Stomach smooth muscle (tissue), 2 donors: Measurements from ENCODE around the gene MAP4K2.

Experiments
- H3K27ac ChIP-seq: one replicate; pipeline ENCODE4 v1.7.0; 2013; ENCODE audit warnings: mild to moderate bottlenecking, low read length, inconsistent platforms
- H3K27me3 ChIP-seq, 2 donors: one replicate each; pipeline ENCODE4 v1.7.0; 2013; ENCODE audit warnings: low read length in 2 of 2; ENCODE audit not compliant: insufficient read depth in 2 of 2, control insufficient read depth in 1 of 2
- H3K36me3 ChIP-seq, 2 donors: one replicate each; pipeline ENCODE4 v1.7.0; 2013; ENCODE audit warnings: low read length in 2 of 2; ENCODE audit not compliant: control insufficient read depth in 2 of 2, insufficient read depth in 2 of 2
- H3K4me1 ChIP-seq: one replicate; pipeline ENCODE4 v1.7.0; 2013; ENCODE audit warnings: low read length; ENCODE audit not compliant: control insufficient read depth, insufficient read depth
- H3K4me3 ChIP-seq, 2 donors: one replicate each; pipeline ENCODE4 v1.7.0; 2013; ENCODE audit warnings: low read length in 2 of 2
- H3K9ac ChIP-seq, 2 donors: one replicate each; pipeline ENCODE4 v1.7.0; 2013; ENCODE audit warnings: low read length in 2 of 2, mild to moderate bottlenecking in 1 of 2
- H3K9me3 ChIP-seq, 2 donors: one replicate each; pipeline ENCODE4 v1.7.0; 2013; ENCODE audit warnings: low read length in 2 of 2; ENCODE audit not compliant: control insufficient read depth in 2 of 2
- donor health status: healthy.
- donor health status: Pancreatic carcinoma.

MAP4K2 gene

DNA sequence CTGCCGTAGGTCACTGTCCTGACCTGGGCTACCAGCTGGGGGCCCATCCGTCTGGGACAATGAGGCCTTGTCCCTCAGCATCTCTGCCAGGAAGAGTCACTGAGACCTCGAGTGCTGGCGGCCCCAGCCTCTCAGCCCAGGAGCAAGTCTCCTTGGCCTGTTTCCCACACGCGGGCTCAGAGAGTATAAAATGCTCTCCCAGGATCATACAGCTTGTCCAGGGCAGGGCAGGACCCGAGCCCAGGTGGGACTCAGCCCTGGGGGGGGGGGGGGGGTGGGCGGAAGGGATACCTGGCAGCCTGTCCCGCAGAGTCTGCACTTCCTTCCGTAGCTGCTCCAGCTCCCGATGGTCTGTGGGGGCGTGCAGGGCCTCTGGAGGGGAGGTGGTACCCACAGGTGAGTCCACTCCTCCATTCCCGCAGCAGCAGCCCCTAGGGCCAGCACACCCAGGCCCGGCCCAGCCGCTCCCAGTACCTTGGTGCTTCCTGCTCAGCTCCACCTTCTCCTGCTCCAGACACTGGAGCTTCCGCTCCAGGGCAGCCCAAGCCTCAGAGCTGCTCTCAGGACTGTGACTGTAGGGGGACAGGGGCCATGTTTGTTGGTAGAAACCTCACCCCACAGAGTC, 33.5 kb upstream of the MAP4K2 start:
- Histone ChIP-seq H3K9ac (no peak overlapping the region), H3K4me3 (no peak overlapping the region), H3K27ac (no peak overlapping the region), H3K27me3 (no peaks in the 10 kb centered on the region), H3K36me3 (no peaks in the 10 kb centered on the region), H3K9me3 (no peaks in the 10 kb centered on the region), H3K4me1 (no peaks in the 10 kb centered on the region)

DNA sequence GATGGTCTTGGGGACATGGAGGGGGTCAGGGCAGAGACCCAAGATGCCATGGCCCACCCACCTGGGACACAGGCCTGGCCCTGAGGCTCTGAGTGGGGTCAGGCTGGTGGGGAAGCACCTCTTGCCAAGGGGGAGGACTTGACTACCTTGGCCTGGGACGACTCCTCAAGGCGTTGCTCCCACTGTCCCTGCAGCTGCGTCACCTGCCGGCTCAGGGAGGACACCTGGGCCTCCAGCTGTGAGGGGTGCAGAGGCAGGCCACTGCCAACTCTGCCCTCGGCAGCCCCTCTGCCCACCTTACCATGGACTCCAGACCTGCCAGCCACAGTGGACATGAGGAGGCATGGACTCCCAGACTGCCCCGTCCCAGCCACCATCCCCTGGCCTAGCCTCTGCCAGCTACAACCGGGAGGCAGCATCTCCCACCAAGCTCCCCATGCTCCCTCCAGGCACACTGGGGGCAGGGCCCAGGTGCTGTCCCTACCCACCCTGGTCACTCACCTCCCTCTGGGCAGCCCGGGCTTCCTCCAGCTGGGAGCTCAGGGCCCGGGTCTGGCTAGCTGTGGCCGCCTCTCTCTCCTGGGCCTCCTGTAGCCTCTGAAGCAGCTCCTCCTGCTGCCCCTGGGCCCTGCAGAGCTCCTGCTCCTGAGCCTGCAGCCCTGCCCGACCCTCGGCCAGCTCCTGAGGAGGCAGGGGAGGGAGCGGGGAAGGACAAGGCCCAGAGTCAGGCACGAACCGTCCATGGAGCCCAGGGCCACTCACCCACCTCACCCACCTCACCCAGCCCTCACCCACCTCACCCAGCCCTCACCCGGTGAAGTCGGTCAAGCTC, 32.8 kb upstream of the MAP4K2 start:
- Histone ChIP-seq H3K4me3 (no peak overlapping the region), H3K4me1 (no peaks in the 10 kb centered on the region), H3K36me3 (no peaks in the 10 kb centered on the region), H3K9ac (no peak overlapping the region), H3K27ac (no peak overlapping the region), H3K27me3 (no peaks in the 10 kb centered on the region), H3K9me3 (no peaks in the 10 kb centered on the region)

DNA sequence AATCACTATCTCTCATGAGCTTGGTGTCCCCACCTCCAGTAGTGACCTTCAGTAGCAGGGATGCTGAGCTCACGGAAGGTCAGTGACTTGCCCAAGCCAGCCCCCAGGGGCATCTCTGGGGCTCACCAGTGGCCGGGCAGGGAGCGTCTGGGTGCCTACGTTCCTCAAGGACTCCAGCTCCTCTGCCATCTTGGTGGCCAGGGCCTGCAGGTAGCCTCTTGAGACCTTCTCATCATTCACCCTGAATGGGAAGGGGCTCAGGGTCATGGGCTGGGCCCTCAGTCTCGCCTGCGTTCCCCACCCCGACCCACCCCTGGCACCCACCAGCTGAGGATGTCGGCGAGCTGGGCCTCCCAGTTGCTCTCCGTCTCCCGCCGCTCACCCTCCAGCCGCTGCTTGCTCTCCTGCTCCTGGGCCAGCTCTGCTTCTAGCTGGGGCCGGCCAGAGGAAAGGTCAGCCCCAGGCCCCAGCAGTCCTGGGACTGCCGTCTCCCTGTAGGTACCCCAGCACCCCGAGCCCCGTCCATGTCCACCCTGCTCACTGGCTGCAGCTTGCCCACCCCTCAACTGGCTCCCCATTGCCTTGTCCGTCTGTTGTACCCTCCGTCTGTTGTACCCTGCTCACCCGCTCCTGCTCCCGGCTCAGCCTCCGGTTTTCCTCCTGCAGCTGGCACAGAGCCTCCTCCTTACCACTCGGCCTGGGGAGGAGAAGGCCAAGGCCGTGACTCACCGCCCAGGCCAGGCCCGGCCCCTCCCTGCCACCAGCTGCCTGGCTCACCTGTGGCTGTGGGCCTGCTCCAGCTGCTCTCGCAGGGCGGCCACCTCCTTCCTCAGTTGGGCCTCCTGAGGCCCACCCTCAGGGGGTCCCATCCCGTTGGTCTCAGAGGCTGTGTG, 32.0 kb upstream of the MAP4K2 start:
- Histone ChIP-seq H3K9me3 (no peaks in the 10 kb centered on the region), H3K4me1 (no peaks in the 10 kb centered on the region), H3K27ac (no peak overlapping the region), H3K36me3 (no peaks in the 10 kb centered on the region), H3K9ac (no peak overlapping the region), H3K4me3 (no peak overlapping the region), H3K27me3 (no peaks in the 10 kb centered on the region)

DNA sequence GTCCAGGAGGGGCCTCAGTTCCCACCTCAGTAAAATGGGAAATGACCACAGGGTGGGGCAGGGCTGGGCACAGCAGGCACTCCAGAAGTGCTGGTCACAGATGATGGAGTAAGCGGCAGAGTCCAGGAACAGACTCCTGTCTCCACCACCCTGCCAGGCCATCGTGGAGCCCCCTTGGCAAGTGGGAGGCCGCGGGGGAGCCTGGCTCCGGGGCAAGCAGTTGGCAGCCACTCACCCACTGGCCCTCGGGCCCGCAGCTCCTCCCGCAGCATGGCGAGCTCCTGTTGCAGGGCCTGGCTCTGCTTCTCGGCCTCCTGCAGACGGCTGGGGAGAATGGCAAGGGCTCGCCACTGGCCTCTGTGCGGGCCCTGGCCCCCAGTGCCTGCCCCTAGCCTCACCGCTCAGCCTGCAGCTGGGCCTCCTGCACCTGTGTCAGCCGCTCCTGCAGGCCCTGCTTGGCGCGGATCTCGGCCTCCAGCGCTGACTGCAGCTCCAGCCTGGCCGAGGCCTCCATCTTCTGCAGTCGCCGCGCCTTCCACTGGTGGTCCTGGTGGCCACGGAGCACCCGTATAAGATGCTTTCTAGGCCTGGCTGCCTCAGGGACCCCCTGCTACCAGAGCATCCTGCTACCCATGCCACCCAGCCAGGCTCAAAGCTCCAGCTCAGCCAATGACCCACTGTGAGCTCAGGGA, 31.2 kb upstream of the MAP4K2 start:
- Histone ChIP-seq H3K9ac (no peak overlapping the region), H3K9me3 (no peaks in the 10 kb centered on the region), H3K4me1 (no peaks in the 10 kb centered on the region), H3K36me3 (no peaks in the 10 kb centered on the region), H3K27ac (no peak overlapping the region), H3K27me3 (no peaks in the 10 kb centered on the region), H3K4me3 (no peak overlapping the region)

DNA sequence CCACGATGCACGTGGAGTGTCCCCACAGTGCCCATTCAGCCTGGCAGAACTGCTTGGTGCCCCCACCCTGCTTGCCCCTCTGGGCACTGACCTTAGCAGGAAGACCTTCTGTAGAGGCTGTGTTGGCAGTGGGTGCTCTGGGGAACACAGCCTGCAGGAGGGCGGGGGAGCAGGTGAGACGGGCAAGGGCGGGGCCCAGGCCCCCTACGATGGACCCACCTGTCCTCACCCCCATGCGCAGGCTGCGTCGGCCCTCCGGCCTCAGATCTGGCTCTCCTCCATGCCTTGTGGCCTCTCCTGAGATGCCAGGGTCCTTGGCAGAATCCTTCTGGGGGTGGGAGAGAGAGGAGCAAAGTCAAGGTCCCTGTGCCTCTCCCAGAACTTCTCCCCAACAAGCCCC, 30.5 kb upstream of the MAP4K2 start:
- H3K36me3 ChIP-seq, result no peaks in the 10 kb centered on the region

DNA sequence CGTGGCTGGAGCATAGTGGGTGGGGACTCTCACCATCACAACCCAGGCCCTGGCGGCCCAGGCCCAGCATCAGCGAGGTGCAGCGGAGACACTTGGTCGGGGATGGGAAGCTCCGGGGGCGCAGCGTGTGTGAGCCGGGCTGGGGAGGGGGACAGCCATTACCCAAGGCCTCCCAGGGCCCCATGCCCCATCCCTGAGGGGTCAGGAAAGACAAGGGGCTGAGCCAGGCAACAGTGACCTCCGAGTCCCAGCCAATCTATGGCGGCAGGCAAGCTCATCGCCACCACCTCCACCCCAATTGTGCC, 30.1 kb upstream of the MAP4K2 start:
- no peaks in the 10 kb centered on the region for H3K4me1 ChIP-seq
- no peaks in the 10 kb centered on the region for H3K36me3 ChIP-seq
- no peak overlapping the region for H3K27ac ChIP-seq
- no peaks in the 10 kb centered on the region for H3K9me3 ChIP-seq
- H3K4me3 ChIP-seq, result no peak overlapping the region
- H3K9ac ChIP-seq, result no peak overlapping the region
- no peaks in the 10 kb centered on the region for H3K27me3 ChIP-seq

More for the DNA sequence above, 30.5 kb upstream of the MAP4K2 start:
- H3K27me3 ChIP-seq, result no peaks in the 10 kb centered on the region
- H3K27ac ChIP-seq, result no peak overlapping the region
- H3K9ac ChIP-seq, result no peak overlapping the region
- no peak overlapping the region for H3K4me3 ChIP-seq
- no peaks in the 10 kb centered on the region for H3K9me3 ChIP-seq
- H3K4me1 ChIP-seq, result no peaks in the 10 kb centered on the region

DNA sequence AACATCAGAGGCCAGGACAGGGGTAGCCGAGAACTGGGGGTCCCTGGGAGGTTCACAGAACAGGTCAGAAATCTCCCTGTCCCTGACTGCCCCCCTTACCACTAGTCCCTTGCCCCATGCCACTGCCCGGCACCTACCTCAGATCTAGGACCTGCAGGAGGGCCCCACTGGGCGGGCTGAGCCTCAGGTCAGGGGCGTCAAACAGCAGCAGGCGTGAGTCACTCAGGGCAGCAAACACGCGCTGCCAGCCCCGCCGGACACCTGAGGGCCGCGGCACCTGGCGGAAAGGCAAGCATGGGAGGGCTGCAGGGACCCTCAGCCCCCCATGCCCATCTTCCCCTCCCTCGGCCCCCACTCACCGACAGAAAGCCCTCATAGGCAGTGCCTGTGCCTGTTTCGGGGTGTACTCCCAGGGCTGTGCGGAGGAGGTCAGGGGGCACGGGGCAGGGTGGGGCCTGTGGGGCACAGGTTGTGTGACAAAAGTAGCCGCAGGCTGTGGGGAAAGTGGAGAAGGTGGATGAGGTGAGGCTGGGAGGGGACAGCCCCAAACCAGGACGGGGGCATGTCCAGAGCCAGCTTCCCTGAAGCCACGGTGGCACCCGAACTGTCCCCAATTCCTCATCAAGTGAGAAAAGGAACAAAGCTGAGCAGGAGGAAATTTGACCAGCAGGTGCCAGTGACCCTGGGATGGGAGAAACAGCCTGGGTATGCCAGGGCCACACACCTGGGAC, 29.6 kb upstream of the MAP4K2 start:
- H3K9me3 ChIP-seq, result no peaks in the 10 kb centered on the region
- no peak overlapping the region for H3K27ac ChIP-seq
- no peak overlapping the region for H3K9ac ChIP-seq
- no peaks in the 10 kb centered on the region for H3K27me3 ChIP-seq
- H3K36me3 ChIP-seq, result no peaks in the 10 kb centered on the region
- no peaks in the 10 kb centered on the region for H3K4me1 ChIP-seq
- H3K4me3 ChIP-seq, result no peak overlapping the region

DNA sequence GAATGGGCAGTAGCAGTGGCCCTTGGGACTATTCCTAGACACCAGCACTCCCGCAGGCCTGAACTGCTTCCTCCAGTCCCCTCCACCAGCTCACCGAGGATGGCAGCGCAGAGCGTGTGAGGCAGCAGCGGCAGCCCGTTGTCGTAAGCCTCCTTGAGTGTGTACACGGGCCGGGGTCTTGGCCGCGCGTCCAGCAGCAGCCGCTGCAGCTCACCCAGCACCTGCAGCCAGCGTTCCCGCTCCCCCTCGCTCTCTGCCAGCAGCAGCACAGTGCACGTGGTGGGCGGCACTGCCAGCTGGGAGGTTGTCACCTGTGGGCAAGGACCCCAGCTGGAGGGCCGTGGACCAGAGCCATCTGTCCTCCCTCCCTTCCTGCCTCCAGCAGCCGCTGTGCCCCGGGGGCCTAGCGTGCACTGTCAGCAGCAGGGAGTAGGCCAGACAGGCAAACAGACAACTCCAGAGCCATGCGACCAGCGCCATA, 28.4 kb upstream of the MAP4K2 start:
- Histone ChIP-seq H3K27ac (no peak overlapping the region), H3K4me1 (no peaks in the 10 kb centered on the region), H3K27me3 (no peaks in the 10 kb centered on the region), H3K36me3 (no peaks in the 10 kb centered on the region), H3K4me3 (no peak overlapping the region), H3K9ac (no peak overlapping the region), H3K9me3 (no peaks in the 10 kb centered on the region)

DNA sequence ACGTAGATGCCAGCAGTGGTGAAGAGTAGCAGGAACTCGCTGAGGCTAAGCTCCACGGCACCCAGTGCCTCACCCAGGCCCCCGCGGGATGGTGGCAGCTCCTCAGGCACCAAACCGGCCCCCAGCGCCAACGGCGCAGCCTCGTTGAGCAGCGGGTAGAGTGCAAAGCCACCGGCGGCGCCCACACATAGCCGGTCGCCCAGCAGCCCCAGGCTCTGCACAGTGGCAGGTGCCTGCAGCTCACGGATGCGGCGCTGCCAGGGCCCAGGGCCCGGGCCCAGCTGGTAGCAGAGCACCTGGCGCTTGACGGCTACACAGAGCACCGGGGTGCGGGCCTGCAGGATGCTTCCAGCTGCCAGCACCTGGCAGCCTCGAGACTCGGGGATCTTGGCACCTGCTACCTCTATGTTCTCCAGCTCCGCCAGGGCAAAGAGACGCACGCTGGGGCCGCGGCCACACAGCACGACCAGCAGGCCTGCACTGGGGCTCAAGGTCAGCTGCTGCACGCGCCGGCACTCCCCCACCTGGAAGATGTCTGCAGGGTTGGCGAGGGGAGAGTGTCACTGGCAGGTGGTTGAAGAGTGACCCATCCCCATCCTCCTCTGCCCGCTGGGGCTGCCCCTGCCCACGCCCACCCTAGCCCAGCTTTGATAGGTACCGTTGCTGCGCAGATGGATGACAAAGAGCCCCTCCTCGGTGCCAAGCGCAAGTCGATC, 26.7 kb upstream of the MAP4K2 start:
- Histone ChIP-seq H3K27ac (no peak overlapping the region), H3K36me3 (no peaks in the 10 kb centered on the region), H3K27me3 (no peaks in the 10 kb centered on the region), H3K4me3 (no peak overlapping the region), H3K9ac (no peak overlapping the region), H3K9me3 (no peaks in the 10 kb centered on the region), H3K4me1 (no peaks in the 10 kb centered on the region)
